ENCODE data around the gene MYMX.

GRCh38 chr6:44202972-44203750, 13.6 kb upstream of the MYMX start:
- TF ChIP-seq CTCF (IDR thresholded peaks at IDR 0.05) (no peak), POLR2A (IDR thresholded peaks at IDR 0.05) (no peak)

Measured in esophagus squamous epithelium (tissue), 4 donors.